Medulla oblongata (tissue), 1 donor: ENCODE data around the gene MTUS2.
"Not testable (repeated sequence)": the region's sequence is repeated elsewhere in the genome, so short reads cannot be mapped to it uniquely, and the experiment has no call there.

ENCODE experiments used
- DNase-seq: peaks from one replicate; pipeline ENCODE4 v3.0.0-alpha.2; 2015; ENCODE audit errors: extremely low spot score

MTUS2 gene

GRCh38 chr13:28958018-28958417 lies 137.9 kb downstream of the MTUS2 start:
- DNase-seq = no peak

GRCh38 chr13:28958441-28958840 lies 138.3 kb downstream of the MTUS2 start:
- DNase-seq = no peak

GRCh38 chr13:28964052-28964451 lies 143.9 kb downstream of the MTUS2 start:
- DNase-seq = no peak

- DNase-seq = no peak
Measured at GRCh38 chr13:28964803-28965202, 144.7 kb downstream of the MTUS2 start.

GRCh38 chr13:28967029-28967915 lies 147.1 kb downstream of the MTUS2 start:
- DNase-seq = no peak

- DNase-seq = no peak
Measured at GRCh38 chr13:28976195-28976594, 156.1 kb downstream of the MTUS2 start.

GRCh38 chr13:28976636-28977035 lies 156.5 kb downstream of the MTUS2 start:
- no peak for DNase-seq

GRCh38 chr13:28978574-28978973 lies 158.4 kb downstream of the MTUS2 start:
- DNase-seq = no peak

- DNase-seq = no peak
Measured at GRCh38 chr13:28981530-28981929, 161.4 kb downstream of the MTUS2 start.

- DNase-seq = no peak
Measured at GRCh38 chr13:28983641-28984040, 163.5 kb downstream of the MTUS2 start.

- no peak for DNase-seq
Measured at GRCh38 chr13:28984326-28984725, 164.2 kb downstream of the MTUS2 start.

- DNase-seq = no peak
Measured at GRCh38 chr13:28984825-28985224, 164.7 kb downstream of the MTUS2 start.

GRCh38 chr13:28990378-28990777 lies 170.2 kb downstream of the MTUS2 start:
- not testable (repeated sequence) for DNase-seq

GRCh38 chr13:28991764-28992163 lies 171.6 kb downstream of the MTUS2 start:
- DNase-seq = no peak

- DNase-seq = no peak
Measured at GRCh38 chr13:29000826-29001225, 180.7 kb downstream of the MTUS2 start.

GRCh38 chr13:29005035-29005762 lies 185.1 kb downstream of the MTUS2 start:
- no peak for DNase-seq

- DNase-seq = no peak
Measured at GRCh38 chr13:29005763-29006120, 185.6 kb downstream of the MTUS2 start.

- no peak for DNase-seq
Measured at GRCh38 chr13:29006359-29006850, 186.3 kb downstream of the MTUS2 start.

GRCh38 chr13:29008296-29008695 lies 188.2 kb downstream of the MTUS2 start:
- DNase-seq = no peak

- DNase-seq = no peak
Measured at GRCh38 chr13:29020314-29020713, 200.2 kb downstream of the MTUS2 start.

GRCh38 chr13:29021311-29021710 lies 201.2 kb downstream of the MTUS2 start:
- no peak for DNase-seq

- DNase-seq = no peak
Measured at GRCh38 chr13:29021717-29022116, 201.6 kb downstream of the MTUS2 start.

GRCh38 chr13:29022410-29022809 lies 202.3 kb downstream of the MTUS2 start:
- DNase-seq = no peak
